GM12878 (cell line): ENCODE data around the gene GINS1. TPM values are rescaled to one million over a fixed set of nuclear protein-coding genes. Genes with fewer than 3 reads are reported as not detected.

Experiments
- ATAC-seq: fragments of 200-7000 bp; cut with Tn5 transposase; 3 replicates; pipeline ENCODE4 v1.9.1; 2020; ENCODE audit warnings: mild to moderate bottlenecking, moderate library complexity
- BruUV-seq: library from RNA; stranded (reverse); fragments of 400-500 nt; replicated peaks from 2 replicates; lab custom pipeline; 2021; lab: Mats Ljungman, UMichigan
- CTCF ChIA-PET: fragments of 300-600 bp; sonication (Branson Sonifier 250); formaldehyde crosslinking; extraction: SDS; loops from one replicate; lab custom pipeline; 2021; ENCODE audit warnings: inconsistent platforms; lab: Yijun Ruan, JAX
- POLR2A ChIA-PET: fragments of 350-600 bp; formaldehyde crosslinking; extraction: SDS; loops from one replicate; lab custom pipeline; 2021; ENCODE audit warnings: inconsistent platforms; lab: Charles Lee
- RAD21 ChIA-PET: fragments of 300-600 bp; sonication (Branson Sonifier 250); formaldehyde crosslinking; loops from one replicate; lab custom pipeline; 2023; ENCODE audit warnings: antibody characterized with exemption; ENCODE audit not compliant: unreplicated experiment; lab: Charles Lee
- SMC1A ChIA-PET: fragments of 300-600 bp; sonication (Branson Sonifier 250); formaldehyde crosslinking; loops from one replicate; lab custom pipeline; 2023; ENCODE audit not compliant: unreplicated experiment, uncharacterized antibody; lab: Charles Lee
- DNase-seq: peaks from one replicate; pipeline ENCODE4 v3.0.0-alpha.2; 2011; ENCODE audit warnings: low read depth, low spot score
- FAIRE-seq: peaks from 3 replicates; lab custom pipeline; 2011; peaks lifted over from hg19 to GRCh38; lab: Jason Lieb, UNC
- H2AFZ ChIP-seq: 2 replicates; pipeline ENCODE4 v1.6.0; 2011; ENCODE audit warnings: low read depth, low read length, control low read depth; ENCODE audit not compliant: control insufficient read depth
- H3K27ac ChIP-seq: 2 replicates; pipeline ENCODE4 v1.5.1; 2011; ENCODE audit warnings: control low read depth; ENCODE audit not compliant: control insufficient read depth, insufficient read depth
- H3K27me3 ChIP-seq, 2 experiments: replicated peaks in 1 of 2; 2 replicates each; pipeline versions ENCODE4 v1.6.0 to v1.6.1; 2011; ENCODE audit warnings: low read length in 1 of 2; ENCODE audit not compliant: control insufficient read depth in 2 of 2, insufficient read depth in 2 of 2
- H3K36me3 ChIP-seq, 2 experiments: 2 replicates each; pipeline ENCODE4 v1.5.1; 2011; ENCODE audit warnings: low read length in 1 of 2; ENCODE audit not compliant: control insufficient read depth in 2 of 2, insufficient read depth in 2 of 2
- H3K4me1 ChIP-seq: 2 replicates; pipeline ENCODE4 v1.6.1; 2011; ENCODE audit warnings: mild to moderate bottlenecking, low read length, moderate library complexity, mixed read lengths; ENCODE audit not compliant: control insufficient read depth, insufficient read depth
- H3K4me2 ChIP-seq: 2 replicates; pipeline ENCODE4 v1.6.0; 2011; ENCODE audit warnings: control low read depth; ENCODE audit not compliant: control insufficient read depth, insufficient read depth
- H3K4me3 ChIP-seq: fragments of 200-600 bp; sonication (generic); 2 replicates; pipeline ENCODE4 v1.5.1; 2016
- H3K79me2 ChIP-seq: 2 replicates; pipeline ENCODE4 v1.6.0; 2011; ENCODE audit warnings: low read length; ENCODE audit not compliant: control insufficient read depth, insufficient read depth
- H3K9ac ChIP-seq: 2 replicates; pipeline ENCODE4 v1.8.0; 2011; ENCODE audit warnings: low read length, control low read depth, mixed read lengths; ENCODE audit not compliant: control insufficient read depth, insufficient read depth
- H3K9me3 ChIP-seq: replicated peaks from 3 replicates; pipeline ENCODE4 v1.5.1; 2011; ENCODE audit warnings: mild to moderate bottlenecking, low read length; ENCODE audit not compliant: control insufficient read depth, insufficient read depth
- H4K20me1 ChIP-seq: 2 replicates; pipeline ENCODE4 v1.6.0; 2011; ENCODE audit not compliant: control insufficient read depth, insufficient read depth
- JUND ChIP-seq: IDR thresholded peaks from 2 replicates; pipeline ENCODE4 v1.6.1; 2012; ENCODE audit warnings: low read depth, mild to moderate bottlenecking, low read length, improper control_type of control experiment, moderate library complexity
- PAX8 ChIP-seq: fragments of 450-650 bp; IDR thresholded peaks from 2 replicates; pipeline ENCODE4 v1.6.1; 2017; ENCODE audit warnings: mild to moderate bottlenecking, moderate library complexity
- PML ChIP-seq: IDR thresholded peaks from 2 replicates; pipeline ENCODE4 v1.6.1; 2012; ENCODE audit warnings: low read length, inconsistent platforms
- RB1 ChIP-seq: fragments of 450-650 bp; formaldehyde crosslinking; IDR thresholded peaks from 2 replicates; pipeline ENCODE4 v1.6.1; 2017; ENCODE audit warnings: mild to moderate bottlenecking, borderline replicate concordance
- RUNX3 ChIP-seq: IDR thresholded peaks from 2 replicates; pipeline ENCODE4 v1.6.1; 2012; ENCODE audit warnings: low read length, inconsistent platforms
- SMARCA5 ChIP-seq: fragments of 450-650 bp; IDR thresholded peaks from 2 replicates; pipeline ENCODE4 v1.6.1; 2017; ENCODE audit warnings: mild to moderate bottlenecking
- SRF ChIP-seq, 2 experiments: IDR thresholded peaks; 2 replicates each; pipeline ENCODE4 v1.6.1; 2011; ENCODE audit warnings: low read depth in 2 of 2, low read length in 2 of 2, mild to moderate bottlenecking in 1 of 2, moderate library complexity in 1 of 2
- TARDBP ChIP-seq: IDR thresholded peaks from 2 replicates; pipeline ENCODE4 v1.6.1; 2016; ENCODE audit warnings: borderline replicate concordance
- WGBS: methylation state at CpG from one replicate; pipeline ENCODE4 v1.1.6; 2016; ENCODE audit warnings: low lambda C conversion rate; ENCODE audit not compliant: insufficient replicate concordance, insufficient coverage; ENCODE audit errors: missing lambda C conversion rate; 5-methylcytosine and 5-hydroxymethylcytosine counted together
- in situ Hi-C: fragments of 300-500 bp; cut with MboI; formaldehyde crosslinking; loops from 9 replicates; pipeline ENCODE4 v1.14.3; 2018; ENCODE audit warnings: mixed read lengths
- intact Hi-C: fragments of 100-400 bp; cut with micrococcal nuclease; formaldehyde crosslinking; loops from one replicate; pipeline ENCODE4 v1.14.2; 2022; ENCODE audit not compliant: unreplicated experiment
- polyA plus RNA-seq, 11 experiments: library from polyadenylated mRNA; depleted of rRNA in 4 of 11; unstranded in 6 of 11; stranded (reverse) in 5 of 11; fragments of >200 nt; fragmentation: Nextera tagmentation in 4 of 11; fragmentation: Illumina TruSeq in 1 of 11; extraction: Ambion mirVana in 4 of 11; extraction: Trizol in 1 of 11; gene quantifications; 1 replicate in 1 of 11; 2 replicates in 10 of 11; pipeline versions ENCODE4 v1.2.1 to v1.2.3, GENCODE V29; 2011 to 2016; ENCODE audit warnings: inconsistent platforms in 2 of 11, missing spikeins in 2 of 11, low read depth in 1 of 11
- total RNA-seq, 4 experiments: library from RNA; depleted of rRNA in 3 of 4; stranded (reverse); fragments of >200 nt in 3 of 4; fragmentation: Illumina TruSeq in 1 of 4; extraction: Trizol in 1 of 4; gene quantifications; 2 replicates each; pipeline versions ENCODE4 v1.2.1 to v1.2.3, GENCODE V29; 2013 to 2021
- TF ChIP-seq, protein P1 (sequence below), 3 experiments: IDR thresholded peaks in 2 of 3; conservative IDR thresholded peaks in 1 of 3; 2 replicates each; pipeline ENCODE4 v1.5.1; 2011; ENCODE audit warnings: low read depth in 3 of 3, low read length in 3 of 3, mild to moderate bottlenecking in 3 of 3, control low read depth in 2 of 3, moderate library complexity in 2 of 3, inconsistent platforms in 1 of 3, mixed read lengths in 1 of 3; ENCODE audit not compliant: control insufficient read depth in 2 of 3, insufficient read depth in 1 of 3; ENCODE audit errors: extremely low read depth in 1 of 3
- TF ChIP-seq, protein P2 (sequence below): fragments of 150-350 bp; IDR thresholded peaks from 2 replicates; pipeline ENCODE4 v1.6.1; 2016; ENCODE audit warnings: low read depth, low read length
- TF ChIP-seq, protein P3 (sequence below): IDR thresholded peaks from 2 replicates; pipeline ENCODE4 v1.6.1; 2011; ENCODE audit warnings: mild to moderate bottlenecking, low read depth, low read length, moderate library complexity; ENCODE audit not compliant: insufficient replicate concordance
- TF ChIP-seq, protein P4 (sequence below): IDR thresholded peaks from 2 replicates; pipeline ENCODE4 v1.6.1; 2011; ENCODE audit warnings: borderline replicate concordance, low read depth, mild to moderate bottlenecking, moderate library complexity, low read length; ENCODE audit not compliant: insufficient read depth, poor library complexity, severe bottlenecking

GINS1 gene
- total and polyA plus RNA-seq, 10 of the 15 experiments (the other 5 are each of a cell fraction or from before 2014, with no cell fraction given): 13.0 to 44.6 (median 30.3) TPM

DNA sequence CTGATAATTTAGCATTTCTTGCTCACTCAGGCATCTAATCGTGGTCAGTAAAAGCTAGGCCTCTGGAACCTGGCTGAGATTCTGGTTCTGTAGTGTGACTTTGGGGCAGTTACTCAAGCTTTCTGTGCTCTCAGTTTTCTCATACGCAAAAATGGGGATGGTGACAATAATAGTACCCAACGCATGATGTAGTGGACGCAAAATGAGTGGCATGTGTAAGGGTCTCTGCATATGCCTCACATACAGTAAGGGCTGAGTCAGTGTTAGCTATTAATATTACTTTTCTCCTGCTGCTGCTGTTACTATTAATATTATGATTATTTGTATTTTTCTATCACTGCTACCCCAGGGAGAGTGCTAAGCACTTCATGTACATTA lies 686 bp downstream of the GINS1 start:
- H3K27ac ChIP-seq: peak overlapping the region; percentile 93
- FAIRE-seq (no peak), DNase-seq (no peak), ATAC-seq (peak; percentile 39)
- no TSS peak for BruUV-seq
- H3K36me3 ChIP-seq: no peaks in the 10 kb centered on the region; a peak in 1 of 4 replicates
- intact Hi-C loops: no loop called here
- no peaks in the 10 kb centered on the region for H3K27me3 ChIP-seq
- CTCF ChIA-PET: interaction anchor here (1.2 to 3.7 kb wide), 5 partner anchors 10 to 414 kb away, joined by 3 to 40 read pairs (median 4); no protein-coding TSS in a partner anchor
- no peaks in the 10 kb centered on the region; the same call in 2 of the 3 replicates for H3K9me3 ChIP-seq
- 1% methylated on average over 4 of the region's 4 CpGs for WGBS
- RAD21 ChIA-PET: interaction anchor here (1.0 to 1.8 kb wide), 3 partner anchors 13 to 161 kb away, joined by 4 to 7 read pairs (median 5); partner anchors contain the start of genes ABHD12 and PYGB
- H3K4me3 ChIP-seq: peak overlapping the region; percentile 87
- no peak for TF ChIP-seq SMARCA5
- no peak for TF ChIP-seq RUNX3
- no peak for TF ChIP-seq JUND
- no peak for TF ChIP-seq PAX8
- no peak for TF ChIP-seq RB1
- no peak for TF ChIP-seq PML
- TF ChIP-seq, protein P1, sequence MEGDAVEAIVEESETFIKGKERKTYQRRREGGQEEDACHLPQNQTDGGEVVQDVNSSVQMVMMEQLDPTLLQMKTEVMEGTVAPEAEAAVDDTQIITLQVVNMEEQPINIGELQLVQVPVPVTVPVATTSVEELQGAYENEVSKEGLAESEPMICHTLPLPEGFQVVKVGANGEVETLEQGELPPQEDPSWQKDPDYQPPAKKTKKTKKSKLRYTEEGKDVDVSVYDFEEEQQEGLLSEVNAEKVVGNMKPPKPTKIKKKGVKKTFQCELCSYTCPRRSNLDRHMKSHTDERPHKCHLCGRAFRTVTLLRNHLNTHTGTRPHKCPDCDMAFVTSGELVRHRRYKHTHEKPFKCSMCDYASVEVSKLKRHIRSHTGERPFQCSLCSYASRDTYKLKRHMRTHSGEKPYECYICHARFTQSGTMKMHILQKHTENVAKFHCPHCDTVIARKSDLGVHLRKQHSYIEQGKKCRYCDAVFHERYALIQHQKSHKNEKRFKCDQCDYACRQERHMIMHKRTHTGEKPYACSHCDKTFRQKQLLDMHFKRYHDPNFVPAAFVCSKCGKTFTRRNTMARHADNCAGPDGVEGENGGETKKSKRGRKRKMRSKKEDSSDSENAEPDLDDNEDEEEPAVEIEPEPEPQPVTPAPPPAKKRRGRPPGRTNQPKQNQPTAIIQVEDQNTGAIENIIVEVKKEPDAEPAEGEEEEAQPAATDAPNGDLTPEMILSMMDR (IDR thresholded peaks at IDR 0.05 in 2 of 3, conservative IDR thresholded peaks at IDR 0.05 in 1 of 3; ENCODE audit: control insufficient read depth in 2 of 3, extremely low read depth in 1 of 3, insufficient read depth in 1 of 3, low read depth in 3 of 3, low read length in 3 of 3): no peak
- TF ChIP-seq SRF (IDR thresholded peaks at IDR 0.05; ENCODE audit: low read depth in 2 of 2, low read length in 2 of 2): no peak
- TF ChIP-seq, protein P2, sequence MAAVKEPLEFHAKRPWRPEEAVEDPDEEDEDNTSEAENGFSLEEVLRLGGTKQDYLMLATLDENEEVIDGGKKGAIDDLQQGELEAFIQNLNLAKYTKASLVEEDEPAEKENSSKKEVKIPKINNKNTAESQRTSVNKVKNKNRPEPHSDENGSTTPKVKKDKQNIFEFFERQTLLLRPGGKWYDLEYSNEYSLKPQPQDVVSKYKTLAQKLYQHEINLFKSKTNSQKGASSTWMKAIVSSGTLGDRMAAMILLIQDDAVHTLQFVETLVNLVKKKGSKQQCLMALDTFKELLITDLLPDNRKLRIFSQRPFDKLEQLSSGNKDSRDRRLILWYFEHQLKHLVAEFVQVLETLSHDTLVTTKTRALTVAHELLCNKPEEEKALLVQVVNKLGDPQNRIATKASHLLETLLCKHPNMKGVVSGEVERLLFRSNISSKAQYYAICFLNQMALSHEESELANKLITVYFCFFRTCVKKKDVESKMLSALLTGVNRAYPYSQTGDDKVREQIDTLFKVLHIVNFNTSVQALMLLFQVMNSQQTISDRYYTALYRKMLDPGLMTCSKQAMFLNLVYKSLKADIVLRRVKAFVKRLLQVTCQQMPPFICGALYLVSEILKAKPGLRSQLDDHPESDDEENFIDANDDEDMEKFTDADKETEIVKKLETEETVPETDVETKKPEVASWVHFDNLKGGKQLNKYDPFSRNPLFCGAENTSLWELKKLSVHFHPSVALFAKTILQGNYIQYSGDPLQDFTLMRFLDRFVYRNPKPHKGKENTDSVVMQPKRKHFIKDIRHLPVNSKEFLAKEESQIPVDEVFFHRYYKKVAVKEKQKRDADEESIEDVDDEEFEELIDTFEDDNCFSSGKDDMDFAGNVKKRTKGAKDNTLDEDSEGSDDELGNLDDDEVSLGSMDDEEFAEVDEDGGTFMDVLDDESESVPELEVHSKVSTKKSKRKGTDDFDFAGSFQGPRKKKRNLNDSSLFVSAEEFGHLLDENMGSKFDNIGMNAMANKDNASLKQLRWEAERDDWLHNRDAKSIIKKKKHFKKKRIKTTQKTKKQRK: no peak
- TF ChIP-seq, protein P3, sequence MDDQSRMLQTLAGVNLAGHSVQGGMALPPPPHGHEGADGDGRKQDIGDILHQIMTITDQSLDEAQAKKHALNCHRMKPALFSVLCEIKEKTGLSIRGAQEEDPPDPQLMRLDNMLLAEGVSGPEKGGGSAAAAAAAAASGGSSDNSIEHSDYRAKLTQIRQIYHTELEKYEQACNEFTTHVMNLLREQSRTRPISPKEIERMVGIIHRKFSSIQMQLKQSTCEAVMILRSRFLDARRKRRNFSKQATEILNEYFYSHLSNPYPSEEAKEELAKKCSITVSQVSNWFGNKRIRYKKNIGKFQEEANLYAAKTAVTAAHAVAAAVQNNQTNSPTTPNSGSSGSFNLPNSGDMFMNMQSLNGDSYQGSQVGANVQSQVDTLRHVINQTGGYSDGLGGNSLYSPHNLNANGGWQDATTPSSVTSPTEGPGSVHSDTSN: peak; percentile 20
- no peak for TF ChIP-seq TARDBP
- TF ChIP-seq, protein P4, sequence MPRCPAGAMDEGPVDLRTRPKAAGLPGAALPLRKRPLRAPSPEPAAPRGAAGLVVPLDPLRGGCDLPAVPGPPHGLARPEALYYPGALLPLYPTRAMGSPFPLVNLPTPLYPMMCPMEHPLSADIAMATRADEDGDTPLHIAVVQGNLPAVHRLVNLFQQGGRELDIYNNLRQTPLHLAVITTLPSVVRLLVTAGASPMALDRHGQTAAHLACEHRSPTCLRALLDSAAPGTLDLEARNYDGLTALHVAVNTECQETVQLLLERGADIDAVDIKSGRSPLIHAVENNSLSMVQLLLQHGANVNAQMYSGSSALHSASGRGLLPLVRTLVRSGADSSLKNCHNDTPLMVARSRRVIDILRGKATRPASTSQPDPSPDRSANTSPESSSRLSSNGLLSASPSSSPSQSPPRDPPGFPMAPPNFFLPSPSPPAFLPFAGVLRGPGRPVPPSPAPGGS: peak; percentile 30
- peaks cover 25% of the 10 kb centered on the region for H3K79me2 ChIP-seq
- SMC1A ChIA-PET: interaction anchor here (1.0 to 3.3 kb wide), 7 partner anchors 10 to 208 kb away, joined by 3 to 26 read pairs (median 3); partner anchors contain the start of gene PYGB
- no peaks in the 10 kb centered on the region for H4K20me1 ChIP-seq
- H2AFZ ChIP-seq: peak overlapping the region; percentile 64
- peaks cover 9% of the 10 kb centered on the region for H3K4me1 ChIP-seq
- peak overlapping the region; percentile 98 for H3K9ac ChIP-seq
- peak overlapping the region; percentile 48 for H3K4me2 ChIP-seq
- POLR2A ChIA-PET: interaction anchor here (1.1 to 1.2 kb wide), 3 partner anchors 11 to 27 kb away, joined by 3 read pairs; partner anchors contain the start of gene ABHD12
- in situ Hi-C loops: loop anchor here (10.0 kb wide), 1 partner anchor 353 kb away; the partner anchor contains the start of gene ACSS1
